Fibroblast of villous mesenchyme (primary cell): Measurements from ENCODE around the gene CLDN25. TPM values are rescaled to one million over a fixed set of nuclear protein-coding genes. Genes with fewer than 3 reads are reported as not detected.

Experiments used
- DNase-seq: peaks from one replicate; pipeline ENCODE4 v3.0.0-alpha.2; 2010; ENCODE audit warnings: low read depth
- H3K4me3 ChIP-seq: 2 replicates; pipeline ENCODE4 v1.5.1; 2011; ENCODE audit warnings: low read depth, mild to moderate bottlenecking, low read length
- small RNA-seq: library from RNA; depleted of rRNA; stranded (forward); fragments of <200 nt; gene quantifications from one replicate; pipeline ENCODE3, GENCODE V24; 2012
- total RNA-seq: library from RNA; depleted of rRNA; stranded (reverse); fragments of >200 nt; gene quantifications from 2 replicates; pipeline ENCODE4 v1.2.3, GENCODE V29; 2012
- TF ChIP-seq, protein P1 (sequence below): IDR thresholded peaks from 2 replicates; pipeline ENCODE4 v1.5.1; 2012; ENCODE audit warnings: low read depth, mild to moderate bottlenecking, low read length; ENCODE audit not compliant: insufficient read depth

The CLDN25 gene
- total RNA-seq, 1 donor: not detected

GRCh38 chr11:113828191-113828590 lies 48.6 kb downstream of the CLDN25 start:
- no peak overlapping the region for H3K4me3 ChIP-seq
- TF ChIP-seq, protein P1, sequence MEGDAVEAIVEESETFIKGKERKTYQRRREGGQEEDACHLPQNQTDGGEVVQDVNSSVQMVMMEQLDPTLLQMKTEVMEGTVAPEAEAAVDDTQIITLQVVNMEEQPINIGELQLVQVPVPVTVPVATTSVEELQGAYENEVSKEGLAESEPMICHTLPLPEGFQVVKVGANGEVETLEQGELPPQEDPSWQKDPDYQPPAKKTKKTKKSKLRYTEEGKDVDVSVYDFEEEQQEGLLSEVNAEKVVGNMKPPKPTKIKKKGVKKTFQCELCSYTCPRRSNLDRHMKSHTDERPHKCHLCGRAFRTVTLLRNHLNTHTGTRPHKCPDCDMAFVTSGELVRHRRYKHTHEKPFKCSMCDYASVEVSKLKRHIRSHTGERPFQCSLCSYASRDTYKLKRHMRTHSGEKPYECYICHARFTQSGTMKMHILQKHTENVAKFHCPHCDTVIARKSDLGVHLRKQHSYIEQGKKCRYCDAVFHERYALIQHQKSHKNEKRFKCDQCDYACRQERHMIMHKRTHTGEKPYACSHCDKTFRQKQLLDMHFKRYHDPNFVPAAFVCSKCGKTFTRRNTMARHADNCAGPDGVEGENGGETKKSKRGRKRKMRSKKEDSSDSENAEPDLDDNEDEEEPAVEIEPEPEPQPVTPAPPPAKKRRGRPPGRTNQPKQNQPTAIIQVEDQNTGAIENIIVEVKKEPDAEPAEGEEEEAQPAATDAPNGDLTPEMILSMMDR: no peak
- no peak for DNase-seq

GRCh38 chr11:113829751-113830150 lies 50.2 kb downstream of the CLDN25 start:
- TF ChIP-seq, protein P1: no peak
- no peak overlapping the region for H3K4me3 ChIP-seq
- no peak for DNase-seq

Small RNA genes within 50 kb of the gene (small RNA-seq; reads per million reads assigned to genes)
- not detected for gene LRRC37A13P
- not detected for gene RPS29P19

Other genes with a start within 250 kb of the CLDN25 start
- under 0.01 and 0.43 TPM in 2 replicates for gene TMPRSS5, start 73.5 kb upstream of the CLDN25 start, total RNA-seq
- 18.0 and 23.7 TPM in 2 replicates for gene ZW10, start 6.1 kb upstream of the CLDN25 start, total RNA-seq
- gene USP28, start 95.8 kb downstream of the CLDN25 start, total RNA-seq: 27.1 and 37.1 TPM in 2 replicates
- not detected in 2 replicates for gene HTR3B, start 125.0 kb downstream of the CLDN25 start, total RNA-seq
- gene HTR3A, start 195.3 kb downstream of the CLDN25 start, total RNA-seq: not detected in 2 replicates